Epithelial cell of proximal tubule (primary cell): Measurements from ENCODE around the gene CASS4. TPM values are rescaled to one million over a fixed set of nuclear protein-coding genes. Genes with fewer than 3 reads are reported as not detected.

Source experiments
- DNase-seq: peaks from one replicate; pipeline ENCODE4 v3.0.0-alpha.2; 2011; ENCODE audit warnings: low read depth
- H3K4me3 ChIP-seq: 2 replicates; pipeline ENCODE4 v1.5.1; 2011; ENCODE audit warnings: low read depth, mild to moderate bottlenecking, low read length
- total RNA-seq: library from RNA; depleted of rRNA; stranded (reverse); fragments of >200 nt; gene quantifications from 2 replicates; pipeline ENCODE4 v1.2.3, GENCODE V29; 2015
- TF ChIP-seq, protein P1 (sequence below): conservative IDR thresholded peaks from 2 replicates; pipeline ENCODE4 v1.5.1; 2012; ENCODE audit warnings: low read depth, mild to moderate bottlenecking, low read length

CASS4 gene
- total RNA-seq, 1 donor from 2014 or later = under 0.01 TPM

DNA sequence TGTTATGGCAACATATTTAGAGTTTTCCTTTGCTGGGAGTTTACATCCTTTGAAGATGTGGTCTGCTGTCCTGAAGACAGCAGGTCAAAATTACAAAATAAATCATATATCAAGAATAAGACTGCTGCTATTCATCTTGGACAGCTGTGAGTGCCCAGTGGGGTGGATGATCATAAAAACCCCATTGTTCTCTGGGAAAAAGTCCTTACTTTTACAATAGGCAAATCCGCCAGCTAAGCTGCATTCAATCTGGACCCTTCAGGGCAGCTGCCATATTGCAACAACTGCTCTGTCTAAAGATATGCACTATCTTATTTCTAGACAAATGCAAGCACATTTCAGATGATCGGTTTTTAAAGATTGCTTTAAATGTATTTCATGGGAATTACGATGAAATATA is 19.4 kb downstream of the CASS4 start:
- DNase-seq = no peak
- H3K4me3 ChIP-seq = no peak overlapping the region
- TF ChIP-seq, protein P1, sequence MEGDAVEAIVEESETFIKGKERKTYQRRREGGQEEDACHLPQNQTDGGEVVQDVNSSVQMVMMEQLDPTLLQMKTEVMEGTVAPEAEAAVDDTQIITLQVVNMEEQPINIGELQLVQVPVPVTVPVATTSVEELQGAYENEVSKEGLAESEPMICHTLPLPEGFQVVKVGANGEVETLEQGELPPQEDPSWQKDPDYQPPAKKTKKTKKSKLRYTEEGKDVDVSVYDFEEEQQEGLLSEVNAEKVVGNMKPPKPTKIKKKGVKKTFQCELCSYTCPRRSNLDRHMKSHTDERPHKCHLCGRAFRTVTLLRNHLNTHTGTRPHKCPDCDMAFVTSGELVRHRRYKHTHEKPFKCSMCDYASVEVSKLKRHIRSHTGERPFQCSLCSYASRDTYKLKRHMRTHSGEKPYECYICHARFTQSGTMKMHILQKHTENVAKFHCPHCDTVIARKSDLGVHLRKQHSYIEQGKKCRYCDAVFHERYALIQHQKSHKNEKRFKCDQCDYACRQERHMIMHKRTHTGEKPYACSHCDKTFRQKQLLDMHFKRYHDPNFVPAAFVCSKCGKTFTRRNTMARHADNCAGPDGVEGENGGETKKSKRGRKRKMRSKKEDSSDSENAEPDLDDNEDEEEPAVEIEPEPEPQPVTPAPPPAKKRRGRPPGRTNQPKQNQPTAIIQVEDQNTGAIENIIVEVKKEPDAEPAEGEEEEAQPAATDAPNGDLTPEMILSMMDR = no peak

- DNase-seq = no peak
- H3K4me3 ChIP-seq = no peak overlapping the region
- TF ChIP-seq, protein P1 = no peak
Measured at GRCh38 chr20:56433221-56433879, 21.3 kb downstream of the CASS4 start.

GRCh38 chr20:56433880-56434255 is 21.8 kb downstream of the CASS4 start:
- no peak for DNase-seq
- TF ChIP-seq, protein P1 = no peak
- H3K4me3 ChIP-seq = no peak overlapping the region

- TF ChIP-seq, protein P1 = no peak
- no peak overlapping the region for H3K4me3 ChIP-seq
- DNase-seq = no peak
Measured at GRCh38 chr20:56437196-56437960, 25.3 kb downstream of the CASS4 start.

GRCh38 chr20:56438284-56438683 is 26.2 kb downstream of the CASS4 start:
- TF ChIP-seq, protein P1 = no peak
- H3K4me3 ChIP-seq = no peak overlapping the region
- DNase-seq = no peak

DNA sequence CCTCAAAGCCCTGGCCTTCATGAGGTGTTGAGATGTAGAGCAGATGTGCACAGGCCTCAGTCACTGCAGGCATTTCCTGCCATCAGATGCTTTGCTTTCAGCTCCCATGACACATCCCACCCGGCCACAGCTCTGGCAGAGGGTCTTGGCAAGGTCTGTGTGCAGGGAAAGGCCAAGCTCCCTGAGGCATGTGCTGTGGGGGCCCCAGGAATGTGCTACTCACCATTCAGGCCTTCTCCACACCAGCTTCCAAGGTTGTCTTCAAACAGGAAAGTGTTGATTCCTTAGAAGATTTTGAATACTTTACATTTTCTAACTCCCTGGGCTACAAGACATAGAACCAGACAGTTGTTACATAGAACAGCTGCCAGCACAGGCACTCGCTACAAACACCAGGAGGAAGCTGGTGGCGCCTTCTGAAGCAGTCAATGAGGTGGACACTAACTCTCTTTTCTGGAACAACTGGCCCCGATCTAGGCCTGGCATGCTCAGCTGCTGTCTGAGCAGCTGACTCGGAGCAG is 27.8 kb downstream of the CASS4 start:
- TF ChIP-seq, protein P1 = no peak
- no peak overlapping the region for H3K4me3 ChIP-seq
- DNase-seq = no peak
